Liver (tissue), 2 donors: ENCODE results near the gene ABCG2.

Experiments
- CTCF ChIP-seq: fragments of 150-350 bp; IDR thresholded peaks from 2 replicates; pipeline ENCODE4 v1.5.1; 2017; ENCODE audit warnings: improper control_type of control experiment, low read depth, low read length; ENCODE audit not compliant: missing input control
- TF ChIP-seq, protein P1 (sequence below): IDR thresholded peaks from 2 replicates; pipeline ENCODE4 v1.6.1; 2016; ENCODE audit warnings: antibody characterized with exemption, mild to moderate bottlenecking
- donor health status: healthy.

- TF ChIP-seq CTCF, result no peak
- TF ChIP-seq, protein P1, sequence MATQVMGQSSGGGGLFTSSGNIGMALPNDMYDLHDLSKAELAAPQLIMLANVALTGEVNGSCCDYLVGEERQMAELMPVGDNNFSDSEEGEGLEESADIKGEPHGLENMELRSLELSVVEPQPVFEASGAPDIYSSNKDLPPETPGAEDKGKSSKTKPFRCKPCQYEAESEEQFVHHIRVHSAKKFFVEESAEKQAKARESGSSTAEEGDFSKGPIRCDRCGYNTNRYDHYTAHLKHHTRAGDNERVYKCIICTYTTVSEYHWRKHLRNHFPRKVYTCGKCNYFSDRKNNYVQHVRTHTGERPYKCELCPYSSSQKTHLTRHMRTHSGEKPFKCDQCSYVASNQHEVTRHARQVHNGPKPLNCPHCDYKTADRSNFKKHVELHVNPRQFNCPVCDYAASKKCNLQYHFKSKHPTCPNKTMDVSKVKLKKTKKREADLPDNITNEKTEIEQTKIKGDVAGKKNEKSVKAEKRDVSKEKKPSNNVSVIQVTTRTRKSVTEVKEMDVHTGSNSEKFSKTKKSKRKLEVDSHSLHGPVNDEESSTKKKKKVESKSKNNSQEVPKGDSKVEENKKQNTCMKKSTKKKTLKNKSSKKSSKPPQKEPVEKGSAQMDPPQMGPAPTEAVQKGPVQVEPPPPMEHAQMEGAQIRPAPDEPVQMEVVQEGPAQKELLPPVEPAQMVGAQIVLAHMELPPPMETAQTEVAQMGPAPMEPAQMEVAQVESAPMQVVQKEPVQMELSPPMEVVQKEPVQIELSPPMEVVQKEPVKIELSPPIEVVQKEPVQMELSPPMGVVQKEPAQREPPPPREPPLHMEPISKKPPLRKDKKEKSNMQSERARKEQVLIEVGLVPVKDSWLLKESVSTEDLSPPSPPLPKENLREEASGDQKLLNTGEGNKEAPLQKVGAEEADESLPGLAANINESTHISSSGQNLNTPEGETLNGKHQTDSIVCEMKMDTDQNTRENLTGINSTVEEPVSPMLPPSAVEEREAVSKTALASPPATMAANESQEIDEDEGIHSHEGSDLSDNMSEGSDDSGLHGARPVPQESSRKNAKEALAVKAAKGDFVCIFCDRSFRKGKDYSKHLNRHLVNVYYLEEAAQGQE, result no peak
Observed at GRCh38 chr4:88158489-88159228, at the start of gene ABCG2.
